Sigmoid colon (tissue), 7 donors: ENCODE data around the gene MME. TPM values are rescaled to one million over a fixed set of nuclear protein-coding genes. Genes with fewer than 3 reads are reported as not detected.

Experiments
- DNase-seq: peaks from one replicate; pipeline ENCODE4 v3.0.0-alpha.2; 2019
- H3K27ac ChIP-seq, 4 donors: fragments of 200-600 bp; sonication (generic); one replicate each; pipeline ENCODE4 v1.5.1; 2016 to 2019; ENCODE audit warnings: mild to moderate bottlenecking in 1 of 4
- H3K27me3 ChIP-seq, 3 donors: fragments of 200-600 bp; sonication (generic); one replicate each; pipeline ENCODE4 v1.5.1; 2019; ENCODE audit warnings: mild to moderate bottlenecking in 1 of 3
- H3K36me3 ChIP-seq, 4 donors: fragments of 200-600 bp; sonication (generic); one replicate each; pipeline ENCODE4 v1.5.1; 2016 to 2019
- H3K4me1 ChIP-seq, 4 donors: fragments of 200-600 bp; sonication (generic); one replicate each; pipeline ENCODE4 v1.5.1; 2017 to 2019
- H3K4me3 ChIP-seq, 4 donors: fragments of 200-600 bp; sonication (generic); one replicate each; pipeline ENCODE4 v1.5.1; 2017 to 2019; ENCODE audit warnings: mild to moderate bottlenecking in 2 of 4, moderate library complexity in 1 of 4
- H3K9me3 ChIP-seq, 4 donors: fragments of 200-600 bp in 3 of 4; sonication (generic) in 3 of 4; one replicate each; pipeline versions ENCODE4 v1.5.1 to v1.6.1; 2013 to 2019
- CTCF ChIP-seq, 4 experiments: fragments of 450-650 bp in 3 of 4; fragments of 200-600 bp in 1 of 4; IDR thresholded peaks; one replicate each; pipeline ENCODE4 v1.5.1; 2016 to 2019; ENCODE audit warnings: antibody characterized with exemption in 4 of 4, mild to moderate bottlenecking in 3 of 4, moderate library complexity in 2 of 4
- EP300 ChIP-seq, 4 donors: sonication (generic); formaldehyde crosslinking; IDR thresholded peaks; one replicate each; pipeline ENCODE4 v1.6.1; 2017; ENCODE audit warnings: antibody characterized with exemption in 4 of 4
- POLR2A ChIP-seq, 2 donors: fragments of 450-650 bp; IDR thresholded peaks; one replicate each; pipeline ENCODE4 v1.6.1; 2016; ENCODE audit warnings: antibody characterized with exemption in 2 of 2, mild to moderate bottlenecking in 2 of 2, moderate library complexity in 2 of 2
- POLR2AphosphoS5 ChIP-seq, 4 donors: sonication (generic); formaldehyde crosslinking; IDR thresholded peaks; one replicate each; pipeline ENCODE4 v1.6.1; 2017; ENCODE audit warnings: antibody characterized with exemption in 4 of 4
- WGBS, 2 donors: extraction: QIAGEN DNeasy Blood & Tissue Kit; methylation state at CpG; one replicate each; pipeline ENCODE4 v1.1.7; 2013; 5-methylcytosine and 5-hydroxymethylcytosine counted together
- intact Hi-C: fragments of 100-400 bp; cut with DNase I; formaldehyde crosslinking; loops from one replicate; pipeline ENCODE4 v1.15.1; 2023
- polyA plus RNA-seq, 3 donors: library from polyadenylated mRNA; stranded (reverse); fragments of 200-250 nt; gene quantifications; one replicate each; pipeline ENCODE4 v1.2.3, GENCODE V29; 2013
- total RNA-seq, 4 donors: library from RNA; depleted of rRNA; stranded (reverse); fragments of >200 nt; gene quantifications; one replicate each; pipeline ENCODE4 v1.1.0, GENCODE V29; 2016
- donor health status: healthy with polysubstance abuse.
- donor health status: Bipolar disorder and iron deficiency.
- donor health status: healthy.

MME gene
- total and polyA plus RNA-seq, 7 donors: 0.46 to 5.0 (median 1.1) TPM

GRCh38 chr3:155154255-155154654, 74.1 kb downstream of the MME start:
- intact Hi-C loops: no loop called here
- no peak overlapping the region for H3K27ac ChIP-seq
- DNase-seq: no peak
- H3K27me3 ChIP-seq: no peaks in the 10 kb centered on the region
- H3K9me3 ChIP-seq: no peaks in the 10 kb centered on the region
- 90 to 93% methylated on average over 3 of the region's 3 CpGs for WGBS, 2 donors
- H3K4me1 ChIP-seq: no peaks in the 10 kb centered on the region
- H3K36me3 ChIP-seq: no peaks in the 10 kb centered on the region
- no peak overlapping the region for H3K4me3 ChIP-seq
- TF ChIP-seq POLR2AphosphoS5 (IDR thresholded peaks at IDR 0.05) (no peak), CTCF (IDR thresholded peaks at IDR 0.05) (no peak), EP300 (IDR thresholded peaks at IDR 0.05) (no peak), POLR2A (IDR thresholded peaks at IDR 0.05) (no peak)

- no peak for TF ChIP-seq EP300 (IDR thresholded peaks at IDR 0.05)
- TF ChIP-seq POLR2AphosphoS5 (IDR thresholded peaks at IDR 0.05): no peak
- no peak for TF ChIP-seq POLR2A (IDR thresholded peaks at IDR 0.05)
- Histone ChIP-seq H3K4me3 (no peak overlapping the region), H3K27me3 (no peaks in the 10 kb centered on the region), H3K27ac (no peak overlapping the region), H3K4me1 (no peaks in the 10 kb centered on the region), H3K9me3 (no peaks in the 10 kb centered on the region), H3K36me3 (no peaks in the 10 kb centered on the region)
- intact Hi-C loops: no loop called here
- WGBS, 2 donors: 53 to 76% methylated on average over 9 of the region's 9 CpGs
- DNase-seq: no peak
Measured at GRCh38 chr3:155158346-155159037, 78.4 kb downstream of the MME start.

- intact Hi-C loops: no loop called here
- Histone ChIP-seq H3K27ac (no peak overlapping the region), H3K36me3 (no peaks in the 10 kb centered on the region), H3K27me3 (no peaks in the 10 kb centered on the region), H3K4me3 (no peak overlapping the region), H3K9me3 (no peaks in the 10 kb centered on the region), H3K4me1 (no peaks in the 10 kb centered on the region)
- 95% methylated on average over 2 of the region's 2 CpGs for WGBS, 2 donors
- DNase-seq: no peak
- TF ChIP-seq POLR2AphosphoS5 (IDR thresholded peaks at IDR 0.05) (no peak), POLR2A (IDR thresholded peaks at IDR 0.05) (no peak), CTCF (IDR thresholded peaks at IDR 0.05) (no peak), EP300 (IDR thresholded peaks at IDR 0.05) (no peak)
Measured at GRCh38 chr3:155159301-155159700, 79.2 kb downstream of the MME start.

GRCh38 chr3:155161640-155162292, 81.6 kb downstream of the MME start:
- no peak for TF ChIP-seq POLR2AphosphoS5 (IDR thresholded peaks at IDR 0.05)
- TF ChIP-seq POLR2A (IDR thresholded peaks at IDR 0.05): no peak
- no peak for TF ChIP-seq EP300 (IDR thresholded peaks at IDR 0.05)
- TF ChIP-seq CTCF (IDR thresholded peaks at IDR 0.05): no peak
- Histone ChIP-seq H3K36me3 (no peaks in the 10 kb centered on the region), H3K27ac (no peak overlapping the region), H3K9me3 (no peaks in the 10 kb centered on the region), H3K4me3 (no peak overlapping the region), H3K27me3 (no peaks in the 10 kb centered on the region), H3K4me1 (no peaks in the 10 kb centered on the region)
- no peak for DNase-seq
- 76 to 84% methylated on average over 4 of the region's 4 CpGs for WGBS, 2 donors
- intact Hi-C loops: no loop called here

- H3K4me1 ChIP-seq: no peaks in the 10 kb centered on the region
- no peak for TF ChIP-seq POLR2AphosphoS5 (IDR thresholded peaks at IDR 0.05)
- TF ChIP-seq EP300 (IDR thresholded peaks at IDR 0.05): no peak
- no peak for TF ChIP-seq CTCF (IDR thresholded peaks at IDR 0.05)
- no peak for TF ChIP-seq POLR2A (IDR thresholded peaks at IDR 0.05)
- H3K4me3 ChIP-seq: no peak overlapping the region
- no peaks in the 10 kb centered on the region for H3K36me3 ChIP-seq
- H3K27ac ChIP-seq: no peak overlapping the region
- H3K9me3 ChIP-seq: no peaks in the 10 kb centered on the region
- DNase-seq: no peak
- no peaks in the 10 kb centered on the region for H3K27me3 ChIP-seq
- intact Hi-C loops: no loop called here
Measured at GRCh38 chr3:155164306-155164705, 84.2 kb downstream of the MME start.
